HepG2 (cell line): ENCODE data around the gene PIP4K2B. TPM values are rescaled to one million over a fixed set of nuclear protein-coding genes. Genes with fewer than 3 reads are reported as not detected.

ENCODE experiments used
- CHD4 ChIP-seq: fragments of 200-600 bp; sonication (generic); IDR thresholded peaks from 2 replicates; pipeline ENCODE4 v1.7.0; 2017; ENCODE audit warnings: mild to moderate bottlenecking, low read length, borderline replicate concordance
- DZIP1 ChIP-seq: sonication (generic); formaldehyde crosslinking; IDR thresholded peaks from 2 replicates; pipeline ENCODE4 v1.5.0; 2020; ENCODE audit warnings: mild to moderate bottlenecking, missing genetic modification reagents
- GATA4 ChIP-seq: sonication (generic); IDR thresholded peaks from 2 replicates; pipeline ENCODE4 v1.6.1; 2016; ENCODE audit warnings: antibody characterized with exemption, low read depth, borderline replicate concordance
- GPN1 ChIP-seq: sonication (generic); formaldehyde crosslinking; IDR thresholded peaks from 2 replicates; pipeline ENCODE4 v1.5.1; 2020; ENCODE audit warnings: missing genetic modification reagents, borderline replicate concordance
- GTF3A ChIP-seq: sonication (generic); formaldehyde crosslinking; conservative IDR thresholded peaks from 2 replicates; pipeline ENCODE4 v1.4.0; 2020; ENCODE audit warnings: mild to moderate bottlenecking, missing genetic modification reagents
- HBP1 ChIP-seq: IDR thresholded peaks from 2 replicates; pipeline ENCODE4 v1.6.1; 2016; ENCODE audit warnings: low read depth, control low read depth
- HDAC1 ChIP-seq: sonication (generic); formaldehyde crosslinking; IDR thresholded peaks from 2 replicates; pipeline ENCODE4 v1.5.1; 2020; ENCODE audit warnings: mild to moderate bottlenecking, missing genetic modification reagents
- HOXA3 ChIP-seq: sonication (generic); formaldehyde crosslinking; IDR thresholded peaks from 2 replicates; pipeline ENCODE4 v1.5.0; 2020; ENCODE audit warnings: missing genetic modification reagents
- MAZ ChIP-seq, 2 experiments: sonication (generic) in 1 of 2; formaldehyde crosslinking in 1 of 2; IDR thresholded peaks; 2 replicates each; pipeline versions ENCODE4 v1.5.0 to v1.6.1; 2012 to 2020; ENCODE audit warnings: low read depth in 2 of 2, mild to moderate bottlenecking in 2 of 2, borderline replicate concordance in 1 of 2, improper control_type of control experiment in 1 of 2, low read length in 1 of 2, missing genetic modification reagents in 1 of 2, moderate library complexity in 1 of 2
- NFYC ChIP-seq: IDR thresholded peaks from 2 replicates; pipeline ENCODE4 v1.6.1; 2016; ENCODE audit warnings: missing genetic modification reagents, missing compliant biosample characterization
- SNAPC2 ChIP-seq: sonication (generic); formaldehyde crosslinking; IDR thresholded peaks from 2 replicates; pipeline ENCODE4 v1.8.1; 2022; ENCODE audit warnings: mild to moderate bottlenecking, missing genetic modification reagents
- SRF ChIP-seq: IDR thresholded peaks from 2 replicates; pipeline ENCODE4 v1.6.1; 2011; ENCODE audit warnings: mild to moderate bottlenecking, low read depth, low read length, moderate library complexity
- ZBTB34 ChIP-seq: sonication (generic); formaldehyde crosslinking; IDR thresholded peaks from 2 replicates; pipeline ENCODE4 v1.8.0; 2022; ENCODE audit warnings: mild to moderate bottlenecking, missing genetic modification reagents
- ZMAT3 ChIP-seq: sonication (generic); formaldehyde crosslinking; conservative IDR thresholded peaks from 2 replicates; pipeline ENCODE4 v1.7.0; 2021; ENCODE audit warnings: missing genetic modification reagents
- ZNF12 ChIP-seq: sonication (generic); formaldehyde crosslinking; IDR thresholded peaks from 2 replicates; pipeline ENCODE4 v1.5.0; 2020; ENCODE audit warnings: missing genetic modification reagents
- ZNF333 ChIP-seq: sonication (generic); formaldehyde crosslinking; IDR thresholded peaks from 2 replicates; pipeline ENCODE4 v1.4.0; 2020; ENCODE audit warnings: mild to moderate bottlenecking, missing genetic modification reagents, borderline replicate concordance
- ZNF530 ChIP-seq: sonication (generic); formaldehyde crosslinking; IDR thresholded peaks from 2 replicates; pipeline ENCODE4 v1.5.0; 2020; ENCODE audit warnings: low read depth, mild to moderate bottlenecking, missing genetic modification reagents
- ZNF589 ChIP-seq: sonication (generic); formaldehyde crosslinking; conservative IDR thresholded peaks from 2 replicates; pipeline ENCODE4 v1.8.0; 2022; ENCODE audit warnings: mild to moderate bottlenecking, moderate library complexity, missing genetic modification reagents
- ZSCAN29 ChIP-seq: sonication (generic); formaldehyde crosslinking; conservative IDR thresholded peaks from 2 replicates; pipeline ENCODE4 v1.4.0; 2020; ENCODE audit warnings: mild to moderate bottlenecking, missing genetic modification reagents
- ZUFSP ChIP-seq: sonication (generic); formaldehyde crosslinking; IDR thresholded peaks from 2 replicates; pipeline ENCODE4 v1.9.0; 2021; ENCODE audit warnings: missing genetic modification reagents, mild to moderate bottlenecking, borderline replicate concordance
- polyA plus RNA-seq, 8 experiments: library from polyadenylated mRNA; depleted of rRNA in 3 of 8; stranded (reverse) in 7 of 8; unstranded in 1 of 8; fragments of >200 nt; fragmentation: Illumina TruSeq in 4 of 8; extraction: Trizol in 4 of 8; gene quantifications; 2 replicates each; pipeline versions ENCODE4 v1.2.1 to v1.2.3, GENCODE V29; 2011 to 2016; ENCODE audit warnings: low read depth in 4 of 8, missing spikeins in 1 of 8, mixed read lengths in 1 of 8; ENCODE audit not compliant: insufficient read depth in 1 of 8
- total RNA-seq, 5 experiments: library from RNA; depleted of rRNA; stranded (reverse); fragments of >200 nt; fragmentation: Illumina TruSeq; extraction: Trizol; gene quantifications; 2 replicates each; pipeline ENCODE4 v1.2.3, GENCODE V29; 2016; ENCODE audit warnings: low read depth in 1 of 5
- TF ChIP-seq, protein P1 (sequence below): sonication (generic); formaldehyde crosslinking; IDR thresholded peaks from 2 replicates; pipeline ENCODE4 v1.5.0; 2020; ENCODE audit warnings: missing genetic modification reagents

PIP4K2B gene
- total and polyA plus RNA-seq, 2 of the 13 experiments (the other 11 are each of a cell fraction or from before 2014, with no cell fraction given), result 20.4 to 54.0 TPM

GRCh38 chr17:38748892-38749222, 50.5 kb downstream of the PIP4K2B start (continued):
- TF ChIP-seq, protein P1, sequence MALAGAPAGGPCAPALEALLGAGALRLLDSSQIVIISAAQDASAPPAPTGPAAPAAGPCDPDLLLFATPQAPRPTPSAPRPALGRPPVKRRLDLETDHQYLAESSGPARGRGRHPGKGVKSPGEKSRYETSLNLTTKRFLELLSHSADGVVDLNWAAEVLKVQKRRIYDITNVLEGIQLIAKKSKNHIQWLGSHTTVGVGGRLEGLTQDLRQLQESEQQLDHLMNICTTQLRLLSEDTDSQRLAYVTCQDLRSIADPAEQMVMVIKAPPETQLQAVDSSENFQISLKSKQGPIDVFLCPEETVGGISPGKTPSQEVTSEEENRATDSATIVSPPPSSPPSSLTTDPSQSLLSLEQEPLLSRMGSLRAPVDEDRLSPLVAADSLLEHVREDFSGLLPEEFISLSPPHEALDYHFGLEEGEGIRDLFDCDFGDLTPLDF (CRISPR knock-in tag), result no peak
- TF ChIP-seq DZIP1 (CRISPR knock-in tag) (no peak), HOXA3 (CRISPR knock-in tag) (no peak; the same call in 1 of the 2 replicates), SNAPC2 (CRISPR knock-in tag) (no peak; the same call in 1 of the 2 replicates), ZNF530 (CRISPR knock-in tag) (no peak), ZBTB34 (no peak), ZNF12 (no peak; the same call in 1 of the 2 replicates), ZUFSP (no peak), ZSCAN29 (CRISPR knock-in tag) (no peak), GPN1 (no peak), NFYC (CRISPR knock-in tag) (no peak), ZNF333 (0 out of 2 replicates have a peak, but pooled peaks have one; percentile 1), CHD4 (no peak), SRF (no peak), ZNF589 (CRISPR knock-in tag) (peak; percentile 10; the same call in 1 of the 2 replicates), MAZ (IDR thresholded peaks at IDR 0.05; ENCODE audit: borderline replicate concordance, low read depth, low read length) (no peak), MAZ (CRISPR knock-in tag; IDR thresholded peaks at IDR 0.05; ENCODE audit: low read depth) (no peak), HBP1 (CRISPR knock-in tag) (no peak), GTF3A (CRISPR knock-in tag) (no peak), ZMAT3 (CRISPR knock-in tag) (no peak), GATA4 (no peak), HDAC1 (CRISPR knock-in tag) (no peak)
